GM13977 (cell line): ENCODE data around the gene AQP3.

Experiments used
- DNase-seq: peaks from one replicate; pipeline ENCODE4 v3.0.0; 2012; ENCODE audit warnings: low spot score
- in situ Hi-C: fragments of 300-500 bp; cut with MboI; formaldehyde crosslinking; loops from one replicate; pipeline ENCODE4 v1.12.0; 2022; ENCODE audit warnings: low sequenced_read_pairs, low pct_unique_long_range_greater_than_20kb, mixed read lengths, inconsistent platforms; ENCODE audit not compliant: unreplicated experiment
- TF ChIP-seq, protein P1 (sequence below): IDR thresholded peaks from 2 replicates; pipeline ENCODE4 v1.5.1; 2012; ENCODE audit warnings: mild to moderate bottlenecking, control low read depth; ENCODE audit not compliant: insufficient read depth; ENCODE audit errors: extremely low read depth, missing control alignments

AQP3 gene

GRCh38 chr9:33443047-33443446, 4.3 kb downstream of the AQP3 start:
- DNase-seq = no peak
- TF ChIP-seq, protein P1, sequence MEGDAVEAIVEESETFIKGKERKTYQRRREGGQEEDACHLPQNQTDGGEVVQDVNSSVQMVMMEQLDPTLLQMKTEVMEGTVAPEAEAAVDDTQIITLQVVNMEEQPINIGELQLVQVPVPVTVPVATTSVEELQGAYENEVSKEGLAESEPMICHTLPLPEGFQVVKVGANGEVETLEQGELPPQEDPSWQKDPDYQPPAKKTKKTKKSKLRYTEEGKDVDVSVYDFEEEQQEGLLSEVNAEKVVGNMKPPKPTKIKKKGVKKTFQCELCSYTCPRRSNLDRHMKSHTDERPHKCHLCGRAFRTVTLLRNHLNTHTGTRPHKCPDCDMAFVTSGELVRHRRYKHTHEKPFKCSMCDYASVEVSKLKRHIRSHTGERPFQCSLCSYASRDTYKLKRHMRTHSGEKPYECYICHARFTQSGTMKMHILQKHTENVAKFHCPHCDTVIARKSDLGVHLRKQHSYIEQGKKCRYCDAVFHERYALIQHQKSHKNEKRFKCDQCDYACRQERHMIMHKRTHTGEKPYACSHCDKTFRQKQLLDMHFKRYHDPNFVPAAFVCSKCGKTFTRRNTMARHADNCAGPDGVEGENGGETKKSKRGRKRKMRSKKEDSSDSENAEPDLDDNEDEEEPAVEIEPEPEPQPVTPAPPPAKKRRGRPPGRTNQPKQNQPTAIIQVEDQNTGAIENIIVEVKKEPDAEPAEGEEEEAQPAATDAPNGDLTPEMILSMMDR = no peak
- in situ Hi-C loops = no loop called here

DNA sequence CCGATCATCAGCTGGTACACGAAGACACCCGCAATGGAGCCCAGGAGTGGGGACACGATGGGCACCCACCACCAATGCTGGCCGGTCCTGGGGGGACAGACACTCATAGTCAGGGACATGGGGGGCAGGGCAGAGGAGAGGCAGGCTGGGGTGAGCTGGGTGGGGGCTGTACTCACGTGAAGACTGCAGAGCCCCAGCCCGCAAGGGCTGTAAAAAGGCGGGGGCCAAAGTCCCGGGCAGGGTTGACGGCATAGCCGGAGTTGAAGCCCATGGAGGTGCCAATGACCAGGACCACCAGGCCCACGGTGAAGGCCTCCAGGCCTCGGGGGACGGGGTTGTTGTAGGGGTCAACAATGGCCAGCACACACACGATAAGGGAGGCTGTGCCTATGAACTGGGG, 5.3 kb downstream of the AQP3 start:
- TF ChIP-seq, protein P1 = no peak
- DNase-seq = no peak
- in situ Hi-C loops = no loop called here

- DNase-seq = no peak
- TF ChIP-seq, protein P1 = no peak
- in situ Hi-C loops = no loop called here
Observed at GRCh38 chr9:33440609-33441008, 6.8 kb downstream of the AQP3 start.

- in situ Hi-C loops = no loop called here
- TF ChIP-seq, protein P1 = no peak
Observed at GRCh38 chr9:33440204-33440603, 7.2 kb downstream of the AQP3 start.

GRCh38 chr9:33439731-33440130, 7.7 kb downstream of the AQP3 start:
- no peak for DNase-seq
- TF ChIP-seq, protein P1 = no peak
- in situ Hi-C loops = no loop called here

More at GRCh38 chr9:33440204-33440603, 7.2 kb downstream of the AQP3 start:
- no peak for DNase-seq

- in situ Hi-C loops = no loop called here
- TF ChIP-seq, protein P1 = no peak
- no peak for DNase-seq
Observed at GRCh38 chr9:33438926-33439680, 8.3 kb downstream of the AQP3 start.

- in situ Hi-C loops = no loop called here
- TF ChIP-seq, protein P1 = no peak
- no peak for DNase-seq
Observed at GRCh38 chr9:33437898-33438297, 9.5 kb downstream of the AQP3 start.
